Ureter (tissue), 1 donor: ENCODE results near the gene CCDC154. TPM values are rescaled to one million over a fixed set of nuclear protein-coding genes. Genes with fewer than 3 reads are reported as not detected.
"Not testable (repeated sequence)": the region's sequence is repeated elsewhere in the genome, so short reads cannot be mapped to it uniquely, and the experiment has no call there.

ENCODE experiments used
- DNase-seq: peaks from one replicate; pipeline ENCODE4 v3.0.0-alpha.2; 2020; ENCODE audit warnings: low spot score
- total RNA-seq: library from RNA; stranded (reverse); gene quantifications from one replicate; pipeline ENCODE4 v1.2.4, GENCODE V29; 2023
- donor health status: DM: yes; HTN: yes; CAD: no.

CCDC154 gene
- total RNA-seq, 1 donor from 2014 or later = 2.0 TPM

GRCh38 chr16:1455190-1456171 lies 11.1 kb upstream of the CCDC154 start:
- no peak for DNase-seq

GRCh38 chr16:1454561-1454960 lies 10.2 kb upstream of the CCDC154 start:
- DNase-seq = no peak

DNA sequence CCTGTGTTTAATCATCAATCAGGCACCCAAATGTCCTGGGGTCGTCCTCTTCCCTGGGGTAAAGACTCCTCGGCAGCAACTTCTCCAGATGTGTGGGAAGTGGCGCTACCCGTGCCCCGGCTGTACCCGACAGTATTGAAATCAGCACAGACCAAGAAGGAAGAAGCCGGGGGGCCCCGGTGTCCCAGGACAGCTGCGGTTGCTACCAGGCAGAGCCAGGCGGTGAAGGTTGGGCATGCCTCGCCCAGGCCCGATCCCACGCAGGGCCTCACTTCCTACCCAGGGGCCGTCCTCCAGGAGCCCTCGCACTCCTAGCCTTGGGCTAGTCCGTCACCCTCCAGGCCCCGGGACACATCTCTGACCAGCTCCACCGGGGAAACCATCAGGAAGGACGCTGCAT lies 9.0 kb upstream of the CCDC154 start:
- DNase-seq = no peak

- no peak for DNase-seq
These were observed 8.2 kb upstream of the CCDC154 start for GRCh38 chr16:1452530-1452929.

DNA sequence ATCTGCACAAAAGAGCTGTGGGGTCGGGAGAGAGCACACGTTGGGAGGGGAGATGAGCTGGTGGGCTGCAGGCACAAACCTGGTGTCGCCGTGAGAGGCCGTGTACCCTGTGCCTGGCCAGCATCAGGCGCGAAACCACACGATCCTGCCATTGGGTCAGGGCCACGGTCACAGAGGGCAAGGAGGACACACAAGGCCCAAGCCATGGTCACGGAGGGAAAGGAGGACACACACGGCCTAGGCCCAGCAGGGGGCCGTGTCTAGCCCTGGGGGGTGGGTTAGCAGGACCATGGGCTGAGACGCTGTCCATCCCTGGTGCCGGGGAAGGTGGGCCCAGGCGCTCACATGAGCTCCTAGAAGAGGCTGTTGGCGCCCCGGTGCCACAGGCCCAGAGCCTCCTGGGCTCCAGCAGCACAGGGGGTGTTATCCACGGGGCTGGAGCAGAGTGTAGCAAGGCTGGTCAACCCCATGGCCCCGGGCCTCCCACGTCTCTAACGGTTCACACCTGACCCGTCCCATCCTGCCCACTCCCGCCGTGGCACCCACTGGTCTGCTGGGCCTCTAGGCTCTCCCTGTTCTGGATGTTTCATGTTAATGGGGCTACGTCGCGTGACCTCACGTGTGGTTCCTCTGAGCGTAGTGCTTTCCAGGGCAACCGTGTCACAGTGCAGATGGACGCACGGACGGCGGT lies 7.5 kb upstream of the CCDC154 start:
- DNase-seq = no peak

GRCh38 chr16:1450841-1451240 lies 6.5 kb upstream of the CCDC154 start:
- DNase-seq = no peak

- no peak for DNase-seq
These were observed 5.9 kb upstream of the CCDC154 start for GRCh38 chr16:1450218-1450617.

- no peak for DNase-seq
These were observed 4.9 kb upstream of the CCDC154 start for GRCh38 chr16:1449201-1449788.

GRCh38 chr16:1448536-1449116 lies 4.3 kb upstream of the CCDC154 start:
- no peak for DNase-seq

DNA sequence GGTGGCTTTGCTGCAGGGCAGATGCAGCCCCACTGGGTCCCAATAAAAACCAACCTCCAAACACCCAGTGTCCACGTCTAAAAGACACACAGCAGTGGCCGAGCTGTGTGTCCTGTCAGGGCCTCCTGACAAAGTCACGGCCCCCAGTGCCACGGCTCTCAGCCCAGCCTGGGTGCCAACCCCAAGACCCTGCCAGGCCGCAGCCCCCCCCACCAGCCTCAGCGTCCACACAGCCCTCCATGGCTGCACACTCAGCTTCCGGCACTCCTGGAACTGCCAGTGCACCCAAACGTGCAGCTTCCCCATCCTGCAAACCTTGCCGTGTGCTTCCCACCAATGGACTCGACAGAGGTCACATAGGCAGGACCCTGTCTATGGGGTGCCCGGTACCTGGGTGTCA lies 3.6 kb upstream of the CCDC154 start:
- no peak for DNase-seq

DNA sequence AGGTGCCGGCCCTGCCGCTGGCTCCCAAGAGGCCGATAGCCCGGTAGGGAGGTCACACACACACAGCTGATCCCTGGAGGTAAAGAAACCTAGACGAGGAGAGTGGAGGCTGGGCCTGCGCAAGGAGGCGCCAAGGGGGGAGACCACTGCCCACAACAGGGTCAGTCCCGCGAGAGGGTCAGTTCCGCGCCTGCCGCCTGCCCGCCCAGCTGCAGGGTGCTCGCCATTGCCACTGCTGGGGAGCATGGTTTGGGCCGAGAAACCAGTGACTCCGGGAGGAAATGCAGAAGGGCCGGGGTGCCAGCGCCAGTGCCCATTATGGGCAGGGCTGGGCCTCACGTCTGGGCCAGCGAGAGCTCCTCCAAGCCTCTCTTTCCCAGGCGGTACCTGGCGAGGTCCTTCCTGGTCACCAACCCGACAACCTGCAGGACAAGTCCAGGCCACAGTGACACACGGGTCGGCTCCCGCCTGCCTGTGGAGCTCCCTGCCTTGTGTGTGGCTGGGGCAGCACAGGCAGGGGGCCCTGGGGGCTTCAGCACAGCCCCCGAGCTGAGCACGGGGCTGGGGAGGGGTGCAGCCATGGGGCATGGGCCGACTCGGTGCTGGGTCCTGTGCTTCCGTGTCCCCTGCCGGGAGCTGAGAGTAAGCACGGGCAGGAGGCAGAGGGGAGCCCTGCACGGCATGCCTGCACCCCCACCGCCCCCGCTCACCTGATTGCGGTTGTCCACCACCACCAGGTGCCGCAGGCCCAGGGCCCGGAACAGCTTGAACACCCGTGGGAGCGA lies 2.1 kb upstream of the CCDC154 start:
- no peak for DNase-seq

GRCh38 chr16:1445518-1446203 lies 1.3 kb upstream of the CCDC154 start:
- no peak for DNase-seq

- DNase-seq = no peak
These were observed 568 bp upstream of the CCDC154 start for GRCh38 chr16:1444730-1445517.

DNA sequence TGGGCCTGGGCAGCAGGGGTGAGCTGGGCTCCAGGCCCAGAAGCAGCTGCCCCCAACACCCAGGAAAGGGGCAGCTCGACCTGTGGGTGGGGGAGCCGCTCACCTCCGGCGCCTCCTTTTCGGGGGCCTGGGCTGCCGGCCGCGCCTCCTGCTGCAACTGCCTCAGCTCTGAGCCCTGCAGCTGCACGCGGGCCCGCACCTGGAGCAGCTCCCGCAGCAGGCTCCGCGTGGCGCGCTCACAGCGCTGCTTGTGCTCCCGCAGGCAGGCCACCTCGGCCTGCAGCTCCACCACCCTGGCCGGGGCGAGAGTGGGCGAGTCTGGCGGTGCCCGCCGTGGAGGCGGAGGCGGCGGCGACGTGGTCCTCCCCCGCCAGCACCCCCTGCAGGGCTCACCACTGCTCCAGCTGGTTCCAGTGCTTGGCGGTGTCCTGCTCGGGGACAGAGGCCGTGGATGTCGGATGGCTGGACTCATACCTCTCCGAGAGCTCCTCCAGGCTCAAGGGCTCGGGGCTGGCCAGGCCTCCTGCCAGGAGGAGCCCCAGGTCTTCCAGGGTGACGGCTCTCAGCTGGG lies 868 bp downstream of the CCDC154 start:
- no peak for DNase-seq

GRCh38 chr16:1442697-1443096 lies 1.7 kb downstream of the CCDC154 start:
- no peak for DNase-seq

GRCh38 chr16:1441391-1441829 lies 2.9 kb downstream of the CCDC154 start:
- no peak for DNase-seq

DNA sequence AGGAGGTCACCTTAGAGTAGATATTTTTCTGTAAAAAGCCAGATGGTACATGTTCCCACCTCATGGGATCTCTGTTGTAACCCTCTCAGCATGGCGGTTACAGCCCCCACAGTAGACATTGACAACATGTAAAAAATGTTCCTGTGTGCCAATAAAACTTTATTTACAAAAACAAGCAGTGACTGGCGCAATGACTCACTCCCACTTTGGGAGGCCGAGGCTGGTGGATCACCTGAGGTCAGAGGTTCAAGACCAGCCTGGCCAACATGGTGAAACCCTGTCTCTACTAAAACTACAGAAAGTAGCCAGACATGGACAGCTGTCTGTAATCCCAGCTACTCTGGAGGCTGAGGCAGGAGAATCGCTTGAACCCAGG lies 4.7 kb downstream of the CCDC154 start:
- DNase-seq = not testable (repeated sequence)

- DNase-seq = no peak
These were observed 5.2 kb downstream of the CCDC154 start for GRCh38 chr16:1439058-1439698.
